Right lobe of liver (tissue), 4 donors: ENCODE data around the gene ATP1A3.

ENCODE experiments used
- CTCF ChIP-seq, 4 donors: fragments of 200-600 bp in 3 of 4; fragments of 450-650 bp in 1 of 4; IDR thresholded peaks; one replicate each; pipeline versions ENCODE4 v1.5.1 to v1.8.0; 2016 to 2022; ENCODE audit warnings: antibody characterized with exemption in 4 of 4, mild to moderate bottlenecking in 2 of 4
- POLR2A ChIP-seq: fragments of 450-650 bp; IDR thresholded peaks from one replicate; pipeline ENCODE4 v1.6.1; 2017; ENCODE audit warnings: antibody characterized with exemption, mild to moderate bottlenecking
- donor health status: DM: no; HTN: no; CAD: no.
- donor health status: DM: no; HTN: no; CAD: no.
- donor health status: DM: no; HTN: yes; CAD: no.

GRCh38 chr19:41997121-41997850 is 3.3 kb upstream of the ATP1A3 start:
- TF ChIP-seq POLR2A (no peak), CTCF (IDR thresholded peaks at IDR 0.05) (no peak)
